Type B pancreatic cell (in vitro differentiated cells): ENCODE data around the gene CASK. TPM values are rescaled to one million over a fixed set of nuclear protein-coding genes. Genes with fewer than 3 reads are reported as not detected.

Source experiments
- DNase-seq: peaks from one replicate; pipeline ENCODE4 v3.0.0; 2021; ENCODE audit warnings: mixed read lengths; ENCODE audit not compliant: unreplicated experiment; ENCODE audit errors: extremely low spot score
- H3K27ac Mint-ChIP-seq: 2 replicates; pipeline ENCODE4 v1.8.0; 2021; ENCODE audit warnings: mild to moderate bottlenecking, mixed read lengths
- H3K27me3 Mint-ChIP-seq: 2 replicates; pipeline ENCODE4 v1.8.0; 2021; ENCODE audit warnings: mixed read lengths
- H3K36me3 Mint-ChIP-seq: 2 replicates; pipeline ENCODE4 v1.8.0; 2021; ENCODE audit warnings: mixed read lengths
- H3K4me1 Mint-ChIP-seq: one replicate; pipeline ENCODE4 v1.8.0; 2021; ENCODE audit warnings: mixed read lengths; ENCODE audit not compliant: unreplicated experiment
- H3K4me3 Mint-ChIP-seq: 2 replicates; pipeline ENCODE4 v1.8.0; 2021; ENCODE audit warnings: mild to moderate bottlenecking, mixed read lengths
- H3K9me3 Mint-ChIP-seq: 2 replicates; pipeline ENCODE4 v1.8.0; 2021; ENCODE audit warnings: mixed read lengths
- CTCF ChIP-seq: fragments of 200-600 bp; sonication (generic); conservative IDR thresholded peaks from 2 replicates; pipeline ENCODE4 v1.5.0; 2021; ENCODE audit warnings: antibody characterized with exemption, mild to moderate bottlenecking
- total RNA-seq: library from RNA; stranded (reverse); gene quantifications from 2 replicates; pipeline ENCODE4 v1.2.1, GENCODE V29; 2021; ENCODE audit warnings: low replicate concordance

CASK gene
- total RNA-seq, 1 donor from 2014 or later: 93.8 TPM

GRCh38 chrX:41732260-41732659 lies 191.1 kb downstream of the CASK start:
- no peak overlapping the region for H3K4me3 Mint-ChIP-seq
- no peaks in the 10 kb centered on the region for H3K4me1 Mint-ChIP-seq

GRCh38 chrX:41730081-41730480 lies 193.3 kb downstream of the CASK start:
- no peak overlapping the region for H3K4me3 Mint-ChIP-seq

More at GRCh38 chrX:41732260-41732659, 191.1 kb downstream of the CASK start:
- Mint-ChIP-seq H3K27me3 (no peaks in the 10 kb centered on the region), H3K36me3 (peaks cover 5% of the 10 kb centered on the region), H3K27ac (no peak overlapping the region), H3K9me3 (peaks cover 2% of the 10 kb centered on the region)
- no peak for TF ChIP-seq CTCF
- no peak for DNase-seq

GRCh38 chrX:41728125-41728524 lies 195.2 kb downstream of the CASK start:
- H3K27me3 Mint-ChIP-seq: no peaks in the 10 kb centered on the region
- no peak for DNase-seq
- no peak overlapping the region for H3K4me3 Mint-ChIP-seq
- peaks cover 5% of the 10 kb centered on the region for H3K9me3 Mint-ChIP-seq
- no peak overlapping the region for H3K27ac Mint-ChIP-seq
- H3K4me1 Mint-ChIP-seq: no peaks in the 10 kb centered on the region
- H3K36me3 Mint-ChIP-seq: peaks cover 5% of the 10 kb centered on the region
- TF ChIP-seq CTCF: no peak

More at GRCh38 chrX:41730081-41730480, 193.3 kb downstream of the CASK start:
- Mint-ChIP-seq H3K36me3 (peaks cover 5% of the 10 kb centered on the region), H3K4me1 (no peaks in the 10 kb centered on the region), H3K9me3 (peaks cover 5% of the 10 kb centered on the region), H3K27ac (no peak overlapping the region), H3K27me3 (no peaks in the 10 kb centered on the region)
- no peak for TF ChIP-seq CTCF
- no peak for DNase-seq

- no peak for TF ChIP-seq CTCF
- peaks cover 6% of the 10 kb centered on the region for H3K36me3 Mint-ChIP-seq
- H3K27ac Mint-ChIP-seq: no peak within 1 kb of the TSS
- no peak for DNase-seq
- no peak within 1 kb of the TSS for H3K4me3 Mint-ChIP-seq
- no peaks in the 10 kb centered on the region for H3K27me3 Mint-ChIP-seq
- peaks cover 1% of the 10 kb centered on the region for H3K4me1 Mint-ChIP-seq
- H3K9me3 Mint-ChIP-seq: peaks cover 9% of the 10 kb centered on the region
Measured at GRCh38 chrX:41723826-41724225, 199.5 kb downstream of the CASK start, which contains the start of gene GPR82. Gene GPR82, plus strand, starts transcription at chrX:41724181. Its CDS starts 2,846 bp downstream, at chrX:41727027.

- Mint-ChIP-seq H3K36me3 (peaks cover 11% of the 10 kb centered on the region), H3K4me3 (no peak overlapping the region), H3K9me3 (peaks cover 9% of the 10 kb centered on the region), H3K27me3 (no peaks in the 10 kb centered on the region), H3K27ac (no peak overlapping the region), H3K4me1 (peaks cover 5% of the 10 kb centered on the region)
- no peak for DNase-seq
- TF ChIP-seq CTCF: no peak
Measured at GRCh38 chrX:41722816-41723618, 200.3 kb downstream of the CASK start.
